Endometrial microvascular endothelial cells (primary cell): ENCODE results near the gene C1QBP. TPM values are rescaled to one million over a fixed set of nuclear protein-coding genes. Genes with fewer than 3 reads are reported as not detected.
"Not testable (repeated sequence)": the region's sequence is repeated elsewhere in the genome, so short reads cannot be mapped to it uniquely, and the experiment has no call there.

Experiments
- in situ Hi-C: cut with HindIII; loops from 2 replicates; pipeline ENCODE4 v1.10.0; 2017; ENCODE audit warnings: low sequenced_read_pairs, low pct_unique_long_range_greater_than_20kb; ENCODE audit errors: inconsistent ontology term
- total RNA-seq: library from RNA; depleted of rRNA; stranded (reverse); fragments of >200 nt; gene quantifications from one replicate; pipeline ENCODE4 v1.2.3, GENCODE V29; 2015; ENCODE audit errors: inconsistent ontology term

C1QBP gene
- total RNA-seq, 1 donor from 2014 or later, result 345 TPM

DNA sequence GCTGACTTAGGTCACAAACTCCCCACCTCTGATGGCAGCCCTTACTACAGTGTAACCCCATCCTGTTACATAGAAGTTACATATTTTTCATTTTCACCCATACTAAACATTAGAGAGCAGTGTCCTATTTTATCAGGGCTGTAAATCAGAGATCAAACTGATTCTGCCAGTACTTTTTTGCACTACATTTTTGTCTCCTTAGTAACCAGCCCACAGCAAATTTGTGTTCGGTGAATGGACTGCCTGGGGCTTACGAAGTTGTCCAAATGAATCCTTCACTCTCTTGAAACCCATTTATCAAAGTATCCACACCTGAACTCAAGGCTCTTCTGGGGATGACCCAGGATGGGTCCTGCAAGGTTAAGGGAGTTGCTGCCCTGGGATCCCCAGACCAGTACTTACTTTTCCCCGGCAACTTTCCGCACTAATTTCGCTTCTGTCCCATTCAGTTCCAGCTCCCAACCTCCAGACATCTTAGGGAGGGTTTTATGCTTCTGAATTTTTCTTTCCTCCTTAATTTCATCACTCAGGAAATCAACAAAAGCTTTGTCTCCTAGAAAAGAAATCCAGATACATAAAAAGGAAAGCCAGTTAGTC lies 1.1 kb downstream of the C1QBP start:
- in situ Hi-C loops, result no loop called here

- in situ Hi-C loops, result not testable (repeated sequence)
These were observed 3.1 kb downstream of the C1QBP start for GRCh38 chr17:5435781-5436315.

- in situ Hi-C loops, result no loop called here
These were observed 4.0 kb downstream of the C1QBP start for GRCh38 chr17:5434984-5435383.

DNA sequence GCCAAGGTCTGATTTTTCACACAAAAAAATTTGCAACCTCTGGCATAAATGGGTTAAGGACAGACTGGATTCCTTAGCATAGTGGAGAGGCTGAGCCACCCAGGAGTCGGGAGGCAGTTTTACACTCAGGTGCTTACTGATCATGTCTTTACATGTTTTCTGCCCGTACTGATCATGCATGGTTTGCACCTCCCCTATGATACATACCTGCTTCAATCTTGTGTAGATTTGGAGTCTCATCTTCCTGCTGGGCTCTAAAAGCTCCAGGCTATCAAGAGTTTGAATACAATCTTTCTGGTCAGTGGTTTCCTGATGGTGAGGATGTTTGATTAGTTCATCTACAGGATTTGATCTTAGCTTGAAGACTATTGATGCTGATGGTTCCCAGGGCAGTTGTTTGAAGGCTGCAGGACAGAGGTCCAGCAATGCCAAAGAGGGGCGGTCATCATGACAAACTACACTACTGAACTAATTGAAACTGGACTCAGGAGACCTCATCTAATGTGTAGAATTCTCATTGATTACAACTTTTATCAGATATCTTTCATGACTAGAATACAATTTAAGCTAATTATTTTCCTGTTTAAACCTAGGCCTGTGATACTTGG lies 6.9 kb downstream of the C1QBP start:
- in situ Hi-C loops, result no loop called here

GRCh38 chr17:5431234-5431633 lies 7.7 kb downstream of the C1QBP start:
- in situ Hi-C loops, result not testable (repeated sequence)

- in situ Hi-C loops, result no loop called here
These were observed 8.4 kb downstream of the C1QBP start for GRCh38 chr17:5430413-5430999.

GRCh38 chr17:5429191-5429887 lies 9.6 kb downstream of the C1QBP start:
- in situ Hi-C loops, result no loop called here

DNA sequence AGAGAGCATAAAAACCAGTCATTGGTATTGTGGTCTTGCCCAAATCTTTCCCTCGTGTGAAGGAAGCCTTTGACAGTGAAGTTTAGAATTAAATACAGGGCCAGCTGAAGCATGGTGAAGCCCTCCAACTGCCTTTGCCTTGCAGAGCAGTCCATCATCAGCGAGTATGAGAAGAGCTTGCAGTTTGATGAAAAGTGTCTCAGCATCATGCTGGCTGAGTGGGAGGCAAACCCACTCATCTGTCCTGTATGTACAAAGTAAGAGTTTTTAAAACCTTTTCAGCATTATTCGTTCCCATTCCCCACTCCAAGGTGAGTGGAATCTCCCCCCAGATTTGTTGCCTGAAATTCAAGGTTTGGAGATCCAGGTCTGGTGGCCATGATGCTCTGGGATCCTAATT lies 13.1 kb downstream of the C1QBP start:
- in situ Hi-C loops, result no loop called here

- in situ Hi-C loops, result no loop called here
These were observed 14.0 kb downstream of the C1QBP start for GRCh38 chr17:5424909-5425308.

GRCh38 chr17:5422505-5422904 lies 16.4 kb downstream of the C1QBP start:
- in situ Hi-C loops, result no loop called here

DNA sequence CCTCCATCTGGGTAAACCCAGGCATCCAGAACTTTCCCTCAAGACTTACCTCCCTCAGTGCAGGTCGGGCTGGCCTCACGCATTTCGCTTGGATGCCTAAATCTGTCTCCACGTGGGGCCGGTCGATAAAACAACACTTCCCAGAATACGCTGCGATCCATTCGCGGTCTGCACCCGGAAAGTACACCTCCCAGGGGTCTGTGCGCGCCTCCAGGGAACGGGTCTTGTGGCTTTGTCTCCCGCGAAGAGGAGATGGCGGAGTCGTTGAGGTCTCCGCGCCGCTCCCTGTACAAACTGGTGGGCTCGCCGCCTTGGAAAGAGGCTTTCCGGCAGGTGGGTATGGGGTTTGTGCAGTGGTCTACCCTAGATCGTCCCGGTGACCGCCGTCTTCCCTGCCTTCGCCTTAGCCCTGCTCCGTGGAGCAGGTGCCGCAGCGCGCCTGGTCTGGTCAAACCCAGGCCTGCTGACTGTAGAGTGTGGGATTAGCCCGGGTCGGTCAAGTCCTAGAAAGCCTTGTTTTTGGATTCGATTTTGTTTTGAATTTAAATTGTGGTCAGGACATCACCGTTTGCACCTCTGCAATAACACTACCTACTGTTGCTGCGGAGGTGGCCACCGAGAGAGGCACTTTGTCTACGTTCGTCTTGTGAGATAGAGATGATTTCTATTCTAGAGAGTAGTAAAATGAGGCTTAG lies 18.8 kb downstream of the C1QBP start, which contains the start of gene RPAIN:
TSS of gene RPAIN (plus strand) at position 224 of the 695 bp plus-strand sequence. CDS start at position 253, 29 bp downstream.
- in situ Hi-C loops, result no loop called here

DNA sequence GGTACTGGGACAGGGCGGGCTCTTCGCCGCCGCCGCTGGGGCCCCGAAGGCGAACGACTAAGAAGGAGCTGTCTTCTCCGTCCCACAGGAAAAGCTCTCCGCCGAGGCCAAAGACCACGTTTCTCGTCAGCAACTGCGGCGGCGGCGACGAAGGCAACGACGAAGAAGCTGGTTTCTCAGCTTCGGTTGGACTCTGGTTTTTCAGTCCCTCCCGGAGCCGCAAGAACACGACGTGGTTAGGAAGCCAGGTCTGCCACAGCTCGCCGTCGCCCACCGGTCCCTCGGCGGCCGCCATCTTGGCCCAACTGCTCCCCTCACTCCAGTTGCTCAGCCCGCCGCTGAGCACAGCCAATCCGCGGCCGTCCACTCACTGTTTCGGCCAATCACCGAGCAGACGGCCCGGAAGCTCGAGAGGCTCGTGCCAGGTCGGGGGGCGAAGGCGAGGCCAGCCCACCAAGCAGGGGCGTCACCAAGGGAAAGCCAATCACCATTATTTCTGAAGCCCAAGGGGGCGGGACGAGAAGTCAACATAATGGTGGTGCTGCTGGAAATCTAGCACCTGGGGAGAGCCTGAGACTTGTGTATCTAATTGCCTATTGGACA lies 19.5 kb downstream of the C1QBP start, which contains the start of gene NUP88:
TSS of gene NUP88 (minus strand) at position 307 of the 603 bp plus-strand sequence. CDS start at position 295, 12 bp downstream.
- in situ Hi-C loops, result no loop called here

DNA sequence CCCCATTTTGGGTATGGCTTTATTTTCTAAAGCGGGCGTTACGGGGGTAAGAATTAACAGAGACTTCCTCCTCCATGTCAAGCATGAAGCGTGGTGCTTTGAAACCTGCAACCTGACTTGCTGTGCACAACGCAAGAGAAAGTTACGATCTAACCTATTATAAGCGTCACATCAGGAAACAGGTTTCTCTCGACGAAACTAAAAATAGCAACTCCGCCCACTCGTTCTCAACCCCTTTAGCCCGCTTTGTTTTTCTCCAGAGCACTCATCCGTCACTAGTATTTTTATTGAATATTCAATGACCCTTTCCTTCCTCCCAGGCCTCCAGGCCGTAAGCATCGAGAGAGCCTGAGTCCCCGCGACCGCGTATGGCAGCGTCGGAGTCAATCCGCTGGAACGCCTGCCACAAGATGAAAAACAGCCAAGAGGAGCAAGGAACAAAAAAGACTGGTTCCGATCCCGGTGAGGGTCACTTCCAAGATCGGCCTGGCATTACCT lies 20.0 kb downstream of the C1QBP start:
- in situ Hi-C loops, result no loop called here

DNA sequence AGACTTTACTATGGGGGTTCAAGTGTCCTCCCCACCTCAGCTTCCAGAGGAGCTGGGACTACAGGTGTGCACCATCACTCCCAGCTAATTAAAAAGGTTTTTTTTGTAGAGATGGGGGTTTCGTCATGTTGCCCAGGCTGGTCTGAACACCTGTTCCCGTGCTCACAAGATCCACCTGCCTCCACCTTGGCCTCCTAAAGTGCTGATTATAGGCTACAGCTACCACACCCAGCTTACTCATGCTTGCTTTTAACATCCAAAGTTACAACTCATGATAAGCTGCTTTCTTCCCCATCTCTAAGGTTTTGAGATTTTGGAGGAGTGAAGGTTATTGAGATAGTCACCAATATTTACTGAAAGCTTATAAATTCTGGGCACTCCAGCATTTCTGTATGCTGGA lies 22.1 kb downstream of the C1QBP start:
- in situ Hi-C loops, result no loop called here

DNA sequence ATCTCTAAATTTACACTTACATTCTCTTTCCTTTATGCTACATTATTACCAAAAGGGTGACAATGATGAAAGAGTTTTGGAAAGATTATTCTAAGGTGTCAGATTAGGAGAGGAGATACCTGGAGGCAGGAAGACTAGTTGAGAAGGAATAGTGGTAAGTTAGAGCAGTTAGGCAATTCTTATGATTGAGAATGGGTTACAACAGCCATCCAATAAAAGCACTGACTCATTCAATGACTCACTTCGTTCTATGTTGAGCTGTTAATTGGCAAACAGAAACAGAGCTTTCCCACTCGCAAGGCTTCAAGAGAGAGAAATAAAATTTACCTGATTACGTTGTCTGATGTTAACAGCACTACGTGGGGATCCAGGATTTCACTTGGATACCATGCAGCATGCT lies 25.3 kb downstream of the C1QBP start:
- in situ Hi-C loops, result no loop called here

- in situ Hi-C loops, result no loop called here
These were observed 28.2 kb downstream of the C1QBP start for GRCh38 chr17:5410594-5411272.

DNA sequence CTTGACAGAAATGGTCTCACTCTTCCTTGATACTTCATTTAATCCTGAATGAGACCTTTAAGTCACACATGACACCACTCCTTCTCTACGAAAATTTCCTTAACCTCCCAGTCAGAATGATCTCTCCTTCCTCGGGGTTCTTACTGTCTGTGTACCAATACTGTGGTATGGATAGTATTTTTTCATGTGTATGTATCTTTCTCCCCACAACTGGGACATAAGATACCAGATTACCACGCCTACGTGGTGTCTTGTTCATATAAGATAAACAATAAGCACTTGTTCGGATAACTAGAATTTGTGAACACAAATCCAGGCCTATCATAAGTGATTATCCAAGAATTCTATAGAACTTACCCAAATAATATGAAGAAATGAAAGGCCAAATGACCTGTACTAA lies 30.8 kb downstream of the C1QBP start:
- in situ Hi-C loops, result no loop called here

GRCh38 chr17:5405400-5405799 lies 33.6 kb downstream of the C1QBP start:
- in situ Hi-C loops, result no loop called here
